PC-3 (cell line): ENCODE data around the gene TRMU.

Source experiments
- EZH2 ChIP-seq: fragments of 300-600 bp; sonication (generic); IDR thresholded peaks from one replicate; pipeline ENCODE4 v1.6.1; 2017; ENCODE audit warnings: antibody characterized with exemption, mild to moderate bottlenecking, low read length; ENCODE audit not compliant: unreplicated experiment
- TF ChIP-seq, protein P1 (sequence below): fragments of 300-600 bp; sonication (generic); conservative IDR thresholded peaks from 2 replicates; pipeline ENCODE4 v1.5.1; 2017; ENCODE audit warnings: antibody characterized with exemption, low read depth, mild to moderate bottlenecking, low read length

DNA sequence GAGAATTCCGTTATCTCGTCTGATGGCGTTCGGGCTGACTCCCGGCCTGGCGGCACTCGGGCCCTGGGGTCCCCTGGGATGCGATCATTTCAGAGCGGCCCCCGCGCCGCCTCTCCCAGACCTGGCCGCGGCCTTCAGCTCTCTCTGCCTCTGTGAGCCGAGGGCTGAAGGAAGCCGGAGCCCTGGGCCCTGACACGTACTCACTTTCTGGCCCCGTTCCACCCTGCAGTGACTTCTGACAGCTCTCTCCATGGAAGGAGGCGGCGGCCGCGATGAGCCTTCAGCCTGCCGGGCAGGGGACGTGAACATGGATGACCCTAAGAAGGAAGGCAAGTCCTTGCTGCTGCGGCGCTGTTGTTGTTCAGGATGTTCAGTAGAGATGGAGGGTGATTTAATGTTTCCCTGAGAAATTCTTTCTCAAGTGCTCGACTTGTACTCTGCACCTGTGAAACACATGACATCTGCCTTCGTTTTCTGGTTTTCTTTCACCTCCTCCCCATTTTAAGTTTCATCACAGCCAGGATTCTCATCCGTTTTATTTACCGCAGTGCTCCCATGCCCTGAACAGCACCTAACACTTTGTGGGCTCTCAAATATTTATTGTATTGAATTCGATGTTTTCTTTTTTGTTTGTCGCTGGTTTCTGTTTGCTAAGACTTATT, 38.2 kb upstream of the TRMU start:
- TF ChIP-seq, protein P1, sequence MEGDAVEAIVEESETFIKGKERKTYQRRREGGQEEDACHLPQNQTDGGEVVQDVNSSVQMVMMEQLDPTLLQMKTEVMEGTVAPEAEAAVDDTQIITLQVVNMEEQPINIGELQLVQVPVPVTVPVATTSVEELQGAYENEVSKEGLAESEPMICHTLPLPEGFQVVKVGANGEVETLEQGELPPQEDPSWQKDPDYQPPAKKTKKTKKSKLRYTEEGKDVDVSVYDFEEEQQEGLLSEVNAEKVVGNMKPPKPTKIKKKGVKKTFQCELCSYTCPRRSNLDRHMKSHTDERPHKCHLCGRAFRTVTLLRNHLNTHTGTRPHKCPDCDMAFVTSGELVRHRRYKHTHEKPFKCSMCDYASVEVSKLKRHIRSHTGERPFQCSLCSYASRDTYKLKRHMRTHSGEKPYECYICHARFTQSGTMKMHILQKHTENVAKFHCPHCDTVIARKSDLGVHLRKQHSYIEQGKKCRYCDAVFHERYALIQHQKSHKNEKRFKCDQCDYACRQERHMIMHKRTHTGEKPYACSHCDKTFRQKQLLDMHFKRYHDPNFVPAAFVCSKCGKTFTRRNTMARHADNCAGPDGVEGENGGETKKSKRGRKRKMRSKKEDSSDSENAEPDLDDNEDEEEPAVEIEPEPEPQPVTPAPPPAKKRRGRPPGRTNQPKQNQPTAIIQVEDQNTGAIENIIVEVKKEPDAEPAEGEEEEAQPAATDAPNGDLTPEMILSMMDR = no peak
- no peak for TF ChIP-seq EZH2
